ENCODE results near the gene GINS1. TPM values are rescaled to one million over a fixed set of nuclear protein-coding genes. Genes with fewer than 3 reads are reported as not detected.

The GINS1 gene
- total RNA-seq, 1 donor from 2014 or later, result 6.6 TPM

DNA sequence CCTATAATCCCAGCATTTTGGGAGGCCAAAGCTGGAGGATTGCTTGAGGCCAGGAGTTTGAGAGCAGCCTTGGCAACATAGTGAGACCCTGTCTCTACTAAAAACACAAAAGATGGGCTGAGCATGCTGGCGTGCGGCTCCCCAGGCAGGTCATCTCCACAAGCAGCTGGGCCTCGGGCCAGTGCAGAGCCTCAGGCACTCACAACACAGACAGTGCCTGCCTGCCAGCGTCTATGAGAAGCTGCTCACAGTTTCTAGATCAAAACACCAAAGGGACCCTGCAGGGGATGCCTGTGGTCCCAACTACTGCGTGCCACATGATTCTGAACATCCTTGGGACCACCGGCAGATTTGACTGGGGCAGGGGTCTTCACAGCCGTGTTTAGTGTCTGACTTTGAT, 59.4 kb downstream of the GINS1 start:
- Histone ChIP-seq H4K20me1 (ENCODE audit: insufficient read depth, low read length) (peaks cover 5% of the 10 kb centered on the region), H2AFZ (ENCODE audit: low read depth, low read length) (no peak overlapping the region), H3K36me3 (ENCODE audit: insufficient read depth, low read length) (no peaks in the 10 kb centered on the region), H3K27ac (ENCODE audit: low read depth, low read length) (no peak overlapping the region), H3K4me1 (ENCODE audit: insufficient read depth, low read length) (no peaks in the 10 kb centered on the region), H3K4me2 (ENCODE audit: low read length) (no peak overlapping the region), H3K27me3 (ENCODE audit: insufficient read depth, low read length) (no peaks in the 10 kb centered on the region), H3K79me2 (ENCODE audit: insufficient read depth, low read length) (no peaks in the 10 kb centered on the region), H3K9ac (ENCODE audit: low read length) (no peak overlapping the region), H3K9me3 (ENCODE audit: insufficient read depth, low read depth, low read length) (no peaks in the 10 kb centered on the region), H3K4me3 (ENCODE audit: insufficient read depth, low read depth, low read length) (no peak overlapping the region)
- TF ChIP-seq EZH2 (IDR thresholded peaks at IDR 0.05; ENCODE audit: insufficient read depth, low read length), result no peak
- TF ChIP-seq, protein P1, sequence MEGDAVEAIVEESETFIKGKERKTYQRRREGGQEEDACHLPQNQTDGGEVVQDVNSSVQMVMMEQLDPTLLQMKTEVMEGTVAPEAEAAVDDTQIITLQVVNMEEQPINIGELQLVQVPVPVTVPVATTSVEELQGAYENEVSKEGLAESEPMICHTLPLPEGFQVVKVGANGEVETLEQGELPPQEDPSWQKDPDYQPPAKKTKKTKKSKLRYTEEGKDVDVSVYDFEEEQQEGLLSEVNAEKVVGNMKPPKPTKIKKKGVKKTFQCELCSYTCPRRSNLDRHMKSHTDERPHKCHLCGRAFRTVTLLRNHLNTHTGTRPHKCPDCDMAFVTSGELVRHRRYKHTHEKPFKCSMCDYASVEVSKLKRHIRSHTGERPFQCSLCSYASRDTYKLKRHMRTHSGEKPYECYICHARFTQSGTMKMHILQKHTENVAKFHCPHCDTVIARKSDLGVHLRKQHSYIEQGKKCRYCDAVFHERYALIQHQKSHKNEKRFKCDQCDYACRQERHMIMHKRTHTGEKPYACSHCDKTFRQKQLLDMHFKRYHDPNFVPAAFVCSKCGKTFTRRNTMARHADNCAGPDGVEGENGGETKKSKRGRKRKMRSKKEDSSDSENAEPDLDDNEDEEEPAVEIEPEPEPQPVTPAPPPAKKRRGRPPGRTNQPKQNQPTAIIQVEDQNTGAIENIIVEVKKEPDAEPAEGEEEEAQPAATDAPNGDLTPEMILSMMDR (IDR thresholded peaks at IDR 0.05; ENCODE audit: insufficient read depth, low read depth, low read length), result no peak
- FAIRE-seq (no peak), DNase-seq (ENCODE audit: low read depth) (no peak)
- Mint-ChIP-seq H3K36me3 (ENCODE audit: low read depth, unreplicated experiment) (peaks cover 30% of the 10 kb centered on the region), H3K4me1 (ENCODE audit: low read depth, unreplicated experiment) (peaks cover 23% of the 10 kb centered on the region), H3K4me3 (ENCODE audit: unreplicated experiment) (no peak overlapping the region), H3K27me3 (ENCODE audit: low read depth, unreplicated experiment) (no peaks in the 10 kb centered on the region), H3K9me3 (ENCODE audit: unreplicated experiment) (no peaks in the 10 kb centered on the region), H3K27ac (ENCODE audit: unreplicated experiment) (no peak overlapping the region)

DNA sequence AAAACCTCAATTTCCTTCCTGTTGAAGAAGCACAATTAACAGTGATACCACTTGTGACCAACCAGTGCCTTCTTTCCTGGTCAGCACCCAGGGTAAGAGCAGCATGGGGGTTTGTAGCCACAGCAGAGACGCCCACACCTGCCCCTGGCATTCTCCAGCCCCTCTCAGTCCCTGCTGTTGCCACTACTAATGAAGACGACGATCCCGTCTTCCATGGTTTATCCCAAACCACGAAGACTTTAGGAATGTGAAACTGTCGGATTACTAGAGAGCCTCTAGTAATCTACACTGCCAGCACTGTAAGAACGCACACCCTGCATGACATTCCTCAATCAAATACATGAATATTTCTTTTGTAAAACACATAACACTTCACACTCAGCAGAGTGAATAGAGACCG, 60.0 kb downstream of the GINS1 start:
- no peak overlapping the region for H2AFZ ChIP-seq (ENCODE audit: low read depth, low read length)
- Mint-ChIP-seq H3K4me3 (ENCODE audit: unreplicated experiment) (no peak overlapping the region), H3K27me3 (ENCODE audit: low read depth, unreplicated experiment) (no peaks in the 10 kb centered on the region), H3K27ac (ENCODE audit: unreplicated experiment) (no peak overlapping the region), H3K36me3 (ENCODE audit: low read depth, unreplicated experiment) (peaks cover 30% of the 10 kb centered on the region), H3K4me1 (ENCODE audit: low read depth, unreplicated experiment) (peaks cover 23% of the 10 kb centered on the region), H3K9me3 (ENCODE audit: unreplicated experiment) (no peaks in the 10 kb centered on the region)
- H3K4me1 ChIP-seq (ENCODE audit: insufficient read depth, low read length), result no peaks in the 10 kb centered on the region
- H3K4me2 ChIP-seq (ENCODE audit: low read length), result no peak overlapping the region
- FAIRE-seq, result no peak
- peaks cover 6% of the 10 kb centered on the region for H4K20me1 ChIP-seq (ENCODE audit: insufficient read depth, low read length)
- H3K79me2 ChIP-seq (ENCODE audit: insufficient read depth, low read length), result no peaks in the 10 kb centered on the region
- no peaks in the 10 kb centered on the region for H3K9me3 ChIP-seq (ENCODE audit: insufficient read depth, low read depth, low read length)
- no peaks in the 10 kb centered on the region for H3K36me3 ChIP-seq (ENCODE audit: insufficient read depth, low read length)
- no peak overlapping the region for H3K9ac ChIP-seq (ENCODE audit: low read length)
- TF ChIP-seq EZH2 (IDR thresholded peaks at IDR 0.05; ENCODE audit: insufficient read depth, low read length), result no peak
- TF ChIP-seq, protein P1 (IDR thresholded peaks at IDR 0.05; ENCODE audit: insufficient read depth, low read depth, low read length), result no peak
- H3K27ac ChIP-seq (ENCODE audit: low read depth, low read length), result no peak overlapping the region
- no peaks in the 10 kb centered on the region for H3K27me3 ChIP-seq (ENCODE audit: insufficient read depth, low read length)
- H3K4me3 ChIP-seq (ENCODE audit: insufficient read depth, low read depth, low read length), result no peak overlapping the region
- no peak for DNase-seq (ENCODE audit: low read depth)

DNA sequence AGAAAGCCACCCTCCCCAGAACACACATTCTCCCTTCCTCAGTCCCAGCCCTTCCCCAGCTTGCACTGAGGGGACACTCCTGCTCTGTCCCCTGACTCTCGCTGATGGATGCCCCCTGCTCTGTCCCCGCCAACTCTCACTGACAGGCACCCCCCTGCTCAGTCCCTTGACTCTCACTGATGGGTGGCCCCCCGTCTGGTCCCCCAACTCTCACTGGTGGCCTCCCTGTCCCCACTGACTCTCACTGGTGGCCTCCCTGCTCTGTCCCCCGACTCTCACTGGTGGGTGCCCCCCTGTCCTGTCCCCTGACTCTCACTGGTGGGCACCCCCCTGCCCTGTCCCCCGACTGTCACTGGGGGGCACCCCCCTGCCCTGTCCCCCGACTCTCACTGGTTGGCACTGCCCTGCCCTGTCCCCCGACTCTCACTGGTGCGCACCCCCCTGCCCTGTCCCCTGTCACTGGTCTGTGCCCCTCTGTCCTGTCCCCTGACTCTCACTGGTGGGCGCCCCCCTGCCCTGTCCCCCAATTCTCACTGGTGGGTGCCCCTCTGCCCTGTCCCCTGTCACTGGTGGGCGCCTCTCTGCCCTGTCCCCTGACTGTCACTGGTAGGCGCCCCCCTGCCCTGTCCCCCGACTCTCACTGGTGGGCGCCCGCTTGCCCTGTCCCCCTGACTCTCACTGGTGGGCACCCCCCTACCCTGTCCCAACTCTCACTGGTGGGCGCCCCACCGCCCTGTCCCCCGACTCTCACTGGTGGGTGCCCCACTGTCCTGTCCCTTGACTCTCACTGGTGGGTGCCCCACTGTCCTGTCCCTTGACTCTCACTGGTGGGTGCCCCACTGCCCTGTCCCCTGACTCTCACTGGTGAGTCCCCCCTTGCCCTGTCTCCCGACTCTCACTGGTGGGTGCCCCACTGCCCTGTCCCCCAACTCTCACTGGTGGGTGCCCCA, 60.9 kb downstream of the GINS1 start:
- no peak for TF ChIP-seq EZH2 (IDR thresholded peaks at IDR 0.05; ENCODE audit: insufficient read depth, low read length)
- TF ChIP-seq, protein P1 (IDR thresholded peaks at IDR 0.05; ENCODE audit: insufficient read depth, low read depth, low read length), result no peak
- H3K4me1 ChIP-seq (ENCODE audit: insufficient read depth, low read length), result no peaks in the 10 kb centered on the region
- H3K79me2 ChIP-seq (ENCODE audit: insufficient read depth, low read length), result no peaks in the 10 kb centered on the region
- no peaks in the 10 kb centered on the region for H3K27me3 Mint-ChIP-seq (ENCODE audit: low read depth, unreplicated experiment)
- H3K27ac Mint-ChIP-seq (ENCODE audit: unreplicated experiment), result no peak overlapping the region
- no peak overlapping the region for H3K4me3 Mint-ChIP-seq (ENCODE audit: unreplicated experiment)
- no peaks in the 10 kb centered on the region for H3K9me3 ChIP-seq (ENCODE audit: insufficient read depth, low read depth, low read length)
- no peak overlapping the region for H3K4me3 ChIP-seq (ENCODE audit: insufficient read depth, low read depth, low read length)
- H3K27ac ChIP-seq (ENCODE audit: low read depth, low read length), result no peak overlapping the region
- peaks cover 30% of the 10 kb centered on the region for H3K36me3 Mint-ChIP-seq (ENCODE audit: low read depth, unreplicated experiment)
- FAIRE-seq, result no peak
- no peaks in the 10 kb centered on the region for H3K36me3 ChIP-seq (ENCODE audit: insufficient read depth, low read length)
- peaks cover 6% of the 10 kb centered on the region for H4K20me1 ChIP-seq (ENCODE audit: insufficient read depth, low read length)
- H3K9me3 Mint-ChIP-seq (ENCODE audit: unreplicated experiment), result no peaks in the 10 kb centered on the region
- H3K9ac ChIP-seq (ENCODE audit: low read length), result no peak overlapping the region
- DNase-seq (ENCODE audit: low read depth), result no peak
- no peak overlapping the region for H2AFZ ChIP-seq (ENCODE audit: low read depth, low read length)
- H3K4me1 Mint-ChIP-seq (ENCODE audit: low read depth, unreplicated experiment), result peaks cover 23% of the 10 kb centered on the region
- H3K4me2 ChIP-seq (ENCODE audit: low read length), result no peak overlapping the region
- no peaks in the 10 kb centered on the region for H3K27me3 ChIP-seq (ENCODE audit: insufficient read depth, low read length)
